ENCODE measurements around the gene KCNB1.

The KCNB1 gene

GRCh38 chr20:49482621-49483017, at the start of gene KCNB1:
KCNB1 (minus strand) TSS chr20:49482668; CDS start chr20:49482480, 188 bp downstream.
- DNase-seq, result peak; percentile 14

GRCh38 chr20:49529470-49529869, 47.0 kb upstream of the KCNB1 start:
- DNase-seq, result no peak

GRCh38 chr20:49526568-49526967, 44.1 kb upstream of the KCNB1 start:
- no peak for DNase-seq

- DNase-seq, result no peak
Measured at GRCh38 chr20:49526056-49526455, 43.6 kb upstream of the KCNB1 start.

- DNase-seq, result no peak
Measured at GRCh38 chr20:49523767-49524360, 41.4 kb upstream of the KCNB1 start.

GRCh38 chr20:49521356-49521755, 38.9 kb upstream of the KCNB1 start:
- DNase-seq, result no peak

GRCh38 chr20:49519777-49520359, 37.4 kb upstream of the KCNB1 start:
- DNase-seq, result no peak

GRCh38 chr20:49519212-49519712, 36.8 kb upstream of the KCNB1 start:
- DNase-seq, result no peak

GRCh38 chr20:49518576-49518975, 36.1 kb upstream of the KCNB1 start:
- no peak for DNase-seq

GRCh38 chr20:49517805-49518100, 35.3 kb upstream of the KCNB1 start:
- no peak for DNase-seq

GRCh38 chr20:49516916-49517804, 34.7 kb upstream of the KCNB1 start:
- DNase-seq, result no peak

- DNase-seq, result no peak
Measured at GRCh38 chr20:49515586-49515985, 33.1 kb upstream of the KCNB1 start.

GRCh38 chr20:49513517-49513916, 31.0 kb upstream of the KCNB1 start:
- DNase-seq, result no peak

- DNase-seq, result no peak
Measured at GRCh38 chr20:49513009-49513408, 30.5 kb upstream of the KCNB1 start.

GRCh38 chr20:49511788-49512525, 29.5 kb upstream of the KCNB1 start:
- no peak for DNase-seq

- no peak for DNase-seq
Measured at GRCh38 chr20:49510562-49511122, 28.2 kb upstream of the KCNB1 start.

- no peak for DNase-seq
Measured at GRCh38 chr20:49508435-49509199, 26.1 kb upstream of the KCNB1 start.

GRCh38 chr20:49507741-49508434, 25.4 kb upstream of the KCNB1 start:
- DNase-seq, result no peak

- no peak for DNase-seq
Measured at GRCh38 chr20:49505518-49505917, 23.1 kb upstream of the KCNB1 start.

GRCh38 chr20:49503176-49503575, 20.7 kb upstream of the KCNB1 start:
- DNase-seq, result no peak

- DNase-seq, result no peak
Measured at GRCh38 chr20:49501917-49502316, 19.4 kb upstream of the KCNB1 start.

GRCh38 chr20:49497398-49497669, 14.9 kb upstream of the KCNB1 start:
- DNase-seq, result no peak

Measured in activated effector memory CD4-positive, alpha-beta T cell treated with Interleukin-2 at 50 U/mL for 16 hours (primary cell).